Measurements from ENCODE around the gene AP4M1. TPM values are rescaled to one million over a fixed set of nuclear protein-coding genes. Genes with fewer than 3 reads are reported as not detected.

AP4M1 gene
- total RNA-seq, 4 donors from 2014 or later, result 19.9 to 31.7 (median 26.1) TPM

DNA sequence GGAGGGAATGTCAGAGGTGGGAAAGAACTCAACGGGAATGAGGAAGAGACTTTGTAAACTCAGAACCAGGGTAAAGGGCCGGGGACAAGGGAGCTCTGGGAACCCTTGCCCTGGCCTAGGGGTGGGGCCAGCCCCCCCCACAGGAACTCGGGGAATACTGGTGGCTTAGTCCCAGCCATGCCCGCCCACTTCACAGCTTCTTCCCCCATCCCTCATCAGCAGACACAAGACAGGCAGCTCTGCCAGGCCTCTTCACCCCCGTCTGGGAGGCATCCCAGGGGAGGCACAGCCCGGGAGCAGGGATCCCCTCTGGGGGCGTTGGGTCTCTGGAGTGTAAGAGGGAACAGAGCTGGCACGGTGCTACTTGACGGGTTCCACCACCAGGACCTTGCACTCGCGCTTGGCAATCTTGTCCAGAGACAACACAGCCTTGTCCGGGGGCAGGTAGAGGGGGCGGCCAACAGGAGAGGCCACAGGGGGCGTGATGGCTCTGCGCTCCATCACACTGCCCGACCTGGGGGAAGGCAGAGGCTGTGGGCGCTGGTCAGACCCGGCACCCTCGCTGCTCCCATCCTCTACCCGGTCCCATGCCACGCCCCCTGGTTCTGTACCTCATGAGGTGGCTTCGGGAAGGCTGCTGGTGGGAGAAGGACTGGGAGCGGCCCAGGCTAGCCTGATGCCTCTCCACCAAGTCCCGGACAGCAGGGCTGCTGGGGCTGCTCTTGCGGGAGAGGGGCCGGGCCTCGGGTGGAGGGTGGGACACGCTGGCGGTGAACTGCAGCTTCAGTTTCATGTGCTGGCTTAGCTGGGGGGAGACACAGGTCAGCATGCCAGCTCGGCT is 53.4 kb downstream of the AP4M1 start:
- Histone ChIP-seq H3K9me3 (no peaks in the 10 kb centered on the region), H3K27me3 (no peaks in the 10 kb centered on the region), H3K27ac (replicated peaks in 1 of 4) (peak overlapping the region in 1 of 4 donors; percentile 4), H3K4me3 (no peak overlapping the region), H3K4me1 (peaks cover 20 to 66% (median 37%) of the 10 kb centered on the region in 4 donors), H3K36me3 (peaks cover 19 to 61% (median 40%) of the 10 kb centered on the region in 4 donors)
- TF ChIP-seq POLR2A (IDR thresholded peaks at IDR 0.05; ENCODE audit: low read depth) (no peak), EP300 (IDR thresholded peaks at IDR 0.05) (no peak), POLR2AphosphoS5 (IDR thresholded peaks at IDR 0.05) (no peak), CTCF (IDR thresholded peaks at IDR 0.05) (no peak)
- intact Hi-C loops (cut with DNase I), result no loop called here
- no peak for DNase-seq (ENCODE audit: extremely low spot score)
- WGBS, result 46% methylated on average over 4 of the region's 30 CpGs

- Histone ChIP-seq H3K27me3 (no peaks in the 10 kb centered on the region), H3K36me3 (peaks cover 19 to 61% (median 40%) of the 10 kb centered on the region in 4 donors), H3K4me1 (peaks cover 17 to 57% (median 30%) of the 10 kb centered on the region in 4 donors), H3K4me3 (no peak overlapping the region), H3K27ac (replicated peaks in 1 of 4) (no peak overlapping the region), H3K9me3 (no peaks in the 10 kb centered on the region)
- intact Hi-C loops (cut with DNase I), result no loop called here
- no peak for TF ChIP-seq CTCF (IDR thresholded peaks at IDR 0.05)
- no peak for TF ChIP-seq EP300 (IDR thresholded peaks at IDR 0.05)
- TF ChIP-seq POLR2A (IDR thresholded peaks at IDR 0.05; ENCODE audit: low read depth), result no peak
- TF ChIP-seq POLR2AphosphoS5 (IDR thresholded peaks at IDR 0.05), result no peak
- 79% methylated on average over 15 of the region's 20 CpGs for WGBS
- no peak for DNase-seq (ENCODE audit: extremely low spot score)
These were observed 54.3 kb downstream of the AP4M1 start for GRCh38 chr7:100155553-100156317.

DNA sequence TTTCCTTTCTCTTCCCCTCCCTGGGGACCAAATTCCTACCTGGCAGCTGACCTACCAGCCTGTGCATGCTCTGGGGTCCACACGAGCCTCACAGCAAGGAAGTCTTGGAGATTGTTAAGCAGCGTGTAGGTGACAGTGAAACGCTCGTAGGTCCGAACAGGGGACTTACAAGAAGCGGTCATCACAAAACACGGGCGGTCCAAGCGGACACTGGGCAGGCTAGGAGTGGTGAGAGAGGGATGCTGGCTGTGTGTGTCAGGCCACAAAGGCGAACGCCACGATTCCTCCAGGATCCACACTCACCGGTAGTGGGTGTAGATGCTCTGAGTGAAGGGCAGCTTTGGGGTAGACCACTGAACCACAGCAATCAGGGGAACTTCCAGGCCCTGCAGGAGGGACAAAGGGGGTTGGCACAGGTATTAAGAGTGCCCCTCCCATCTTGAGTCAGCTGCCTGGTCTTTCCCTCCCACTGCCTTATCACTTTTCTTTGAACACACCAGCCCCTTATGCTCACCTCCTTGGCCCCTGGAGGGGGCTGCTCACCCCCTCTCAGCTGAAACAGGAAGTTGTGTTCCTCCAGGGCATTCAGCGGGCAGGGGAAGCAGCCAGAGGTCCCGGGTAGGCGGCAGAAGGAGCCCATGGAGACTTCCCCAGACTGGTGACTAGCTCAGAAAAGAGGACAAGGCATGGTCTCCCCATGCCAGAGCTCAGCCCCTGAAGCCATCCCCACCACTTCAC is 55.1 kb downstream of the AP4M1 start:
- H3K4me3 ChIP-seq, result no peak overlapping the region
- peaks cover 17 to 56% (median 29%) of the 10 kb centered on the region in 4 donors for H3K4me1 ChIP-seq
- no peak for TF ChIP-seq POLR2AphosphoS5 (IDR thresholded peaks at IDR 0.05)
- TF ChIP-seq POLR2A (IDR thresholded peaks at IDR 0.05; ENCODE audit: low read depth), result no peak
- TF ChIP-seq EP300 (IDR thresholded peaks at IDR 0.05), result no peak
- H3K9me3 ChIP-seq, result no peaks in the 10 kb centered on the region
- intact Hi-C loops (cut with DNase I), result no loop called here
- H3K27ac ChIP-seq (replicated peaks in 1 of 4), result peak overlapping the region in 3 of 4 donors; percentile 77 to 89 (median 80)
- DNase-seq (ENCODE audit: extremely low spot score), result no peak
- WGBS, result 77% methylated on average over 16 of the region's 16 CpGs
- no peaks in the 10 kb centered on the region for H3K27me3 ChIP-seq
- peaks cover 19 to 54% (median 40%) of the 10 kb centered on the region in 4 donors for H3K36me3 ChIP-seq

- WGBS, result 72% methylated on average over 4 of the region's 5 CpGs
- peak overlapping the region; percentile 77 to 89 (median 83) for H3K27ac ChIP-seq (replicated peaks in 1 of 4)
These were observed 55.6 kb downstream of the AP4M1 start for GRCh38 chr7:100157069-100157333.

More at GRCh38 chr7:100157069-100157333, 55.6 kb downstream of the AP4M1 start:
- Histone ChIP-seq H3K4me1 (peaks cover 17 to 56% (median 29%) of the 10 kb centered on the region in 4 donors), H3K36me3 (peaks cover 19 to 49% (median 40%) of the 10 kb centered on the region in 4 donors), H3K27me3 (no peaks in the 10 kb centered on the region), H3K4me3 (peak overlapping the region in 2 of 4 donors; percentile 90 to 94), H3K9me3 (no peaks in the 10 kb centered on the region)
- no peak for TF ChIP-seq POLR2A (IDR thresholded peaks at IDR 0.05; ENCODE audit: low read depth)
- no peak for TF ChIP-seq EP300 (IDR thresholded peaks at IDR 0.05)
- TF ChIP-seq CTCF (IDR thresholded peaks at IDR 0.05), result no peak
- TF ChIP-seq POLR2AphosphoS5 (IDR thresholded peaks at IDR 0.05), result no peak
- intact Hi-C loops (cut with DNase I), result no loop called here
- no peak for DNase-seq (ENCODE audit: extremely low spot score)
